ENCODE measurements around the gene XKR7. TPM values are rescaled to one million over a fixed set of nuclear protein-coding genes. Genes with fewer than 3 reads are reported as not detected.
"Not testable (repeated sequence)": the region's sequence is repeated elsewhere in the genome, so short reads cannot be mapped to it uniquely, and the experiment has no call there.

Gene XKR7
- under 1 TPM in 1 of 2 experiments, not detected in 1; 0.02 TPM for total RNA-seq

DNA sequence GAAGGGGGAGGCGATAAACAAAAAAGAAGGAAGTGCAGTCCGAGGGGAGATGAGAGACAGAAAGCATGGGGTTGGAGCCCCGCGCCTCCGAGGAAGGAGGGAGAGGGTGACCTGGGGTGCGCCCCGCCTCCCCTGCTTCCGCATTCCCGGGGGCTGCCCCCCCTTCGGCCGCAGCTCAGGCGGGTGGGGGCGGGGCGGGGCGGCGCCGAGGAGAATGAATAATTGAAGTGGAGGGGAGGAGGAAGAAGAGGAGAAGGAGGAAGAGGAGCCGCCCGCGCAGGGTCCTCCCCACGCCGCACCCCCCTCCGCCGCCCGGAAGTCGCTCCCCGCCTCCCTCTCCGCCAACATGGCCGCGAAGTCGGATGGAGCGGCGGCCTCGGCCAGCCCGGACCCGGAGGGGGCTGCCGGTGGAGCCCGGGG is at the start of gene XKR7:
XKR7 (plus strand) TSS at position 322 of the 420 bp plus-strand sequence; CDS start at position 347, 25 bp downstream.
- CTCF ChIA-PET, result interaction anchor here (1.3 kb wide), 1 partner anchor 16 kb away, joined by 5 read pairs; the partner anchor contains the start of gene PDRG1
- POLR2A ChIA-PET, result no interaction called here

GRCh38 chr20:31918466-31919105 is 49.4 kb upstream of the XKR7 start:
- ChIA-PET POLR2A (no interaction called here), CTCF (interaction anchor here (1.2 kb wide), 1 partner anchor 95 kb away, joined by 3 read pairs; no protein-coding TSS in a partner anchor)

GRCh38 chr20:31919410-31920155 is 48.4 kb upstream of the XKR7 start:
- POLR2A ChIA-PET, result interaction anchor here (0.6 kb wide), 1 partner anchor 13 kb away, joined by 3 read pairs; no protein-coding TSS in a partner anchor
- CTCF ChIA-PET, result no interaction called here

DNA sequence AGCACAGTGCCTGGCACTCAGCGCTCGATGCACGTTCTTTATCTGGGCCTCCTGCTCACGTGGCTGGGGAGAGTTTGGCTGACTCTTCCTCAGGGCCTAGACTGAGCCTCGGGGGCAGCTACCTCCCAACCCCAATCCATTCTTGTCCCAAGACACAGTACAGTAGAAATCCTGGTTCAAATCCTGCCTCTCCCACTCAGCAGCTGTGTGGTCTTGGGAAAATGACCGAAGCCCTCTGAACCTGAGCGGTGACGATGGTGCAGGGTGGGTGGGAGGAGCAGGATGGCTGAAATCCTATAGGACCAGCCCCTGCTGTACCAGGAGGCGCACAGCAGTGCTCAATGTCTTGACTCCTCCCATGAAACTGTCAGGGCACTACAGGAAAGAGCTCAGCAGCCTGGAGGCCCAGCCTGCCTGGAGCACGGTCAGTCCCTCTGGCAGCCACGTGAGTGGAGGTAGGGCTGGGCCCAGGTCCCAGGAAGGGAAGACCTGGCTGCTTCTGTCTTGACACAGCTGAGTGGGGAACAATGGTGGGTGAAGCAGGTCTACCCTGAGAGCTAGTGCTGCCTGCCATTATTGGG is 47.6 kb upstream of the XKR7 start:
- POLR2A ChIA-PET, result no interaction called here
- CTCF ChIA-PET, result no interaction called here

- CTCF ChIA-PET, result not testable (repeated sequence)
Observed at GRCh38 chr20:31921480-31921879, 46.5 kb upstream of the XKR7 start.

GRCh38 chr20:31922181-31922580 is 45.8 kb upstream of the XKR7 start:
- POLR2A ChIA-PET, result no interaction called here
- CTCF ChIA-PET, result interaction anchor here (0.9 kb wide), 1 partner anchor 75 kb away, joined by 3 read pairs; no protein-coding TSS in a partner anchor

More at GRCh38 chr20:31921480-31921879, 46.5 kb upstream of the XKR7 start:
- POLR2A ChIA-PET, result not testable (repeated sequence)

GRCh38 chr20:31922588-31922987 is 45.4 kb upstream of the XKR7 start:
- ChIA-PET CTCF (interaction anchor here (0.9 kb wide), 1 partner anchor 75 kb away, joined by 3 read pairs; no protein-coding TSS in a partner anchor), POLR2A (no interaction called here)

DNA sequence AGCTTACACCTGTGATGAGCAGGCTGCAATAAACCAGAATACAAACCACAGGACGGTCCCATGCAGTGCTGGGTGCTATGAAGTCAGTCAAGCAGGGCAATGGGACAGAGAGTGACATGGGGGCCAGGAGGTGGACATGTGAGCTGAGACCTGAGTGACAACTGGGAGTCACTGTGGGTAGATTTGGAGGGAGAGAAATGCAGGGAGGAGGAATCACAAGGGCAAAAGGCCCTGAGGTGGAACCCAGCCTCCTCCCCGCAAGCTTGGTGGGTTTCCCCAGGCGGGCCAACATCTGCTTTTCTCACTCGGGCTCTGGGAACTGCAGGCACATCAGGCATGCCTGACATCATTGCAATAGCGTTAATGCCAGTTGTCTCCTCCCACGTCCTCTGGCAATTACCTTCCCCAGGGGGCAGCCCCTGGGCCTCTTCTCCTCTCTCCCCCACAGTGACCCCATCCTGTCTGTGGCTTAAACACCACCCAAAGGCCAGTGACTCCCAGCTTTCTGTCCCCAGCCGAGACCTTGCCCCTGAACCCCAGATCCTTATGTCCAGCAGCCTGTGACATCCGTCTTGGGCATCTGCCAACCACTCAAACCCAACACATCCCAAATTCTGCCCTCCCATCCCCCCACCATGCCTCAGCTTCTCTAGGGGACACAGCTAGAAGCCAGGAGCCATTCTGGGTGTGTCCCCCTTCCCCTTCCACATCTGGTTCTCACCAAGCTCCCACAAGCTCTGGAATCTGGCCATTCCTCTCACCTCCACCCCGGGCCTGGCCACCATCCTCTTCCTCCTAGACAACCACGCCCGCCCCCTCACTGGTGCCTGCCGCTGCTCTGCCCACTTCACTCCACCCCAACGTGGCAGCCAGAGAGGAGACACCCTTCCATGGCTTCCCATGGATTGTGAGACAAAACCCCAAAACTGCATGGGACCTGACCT is 44.3 kb upstream of the XKR7 start:
- POLR2A ChIA-PET, result no interaction called here
- CTCF ChIA-PET, result no interaction called here

GRCh38 chr20:31924561-31924960 is 43.4 kb upstream of the XKR7 start:
- POLR2A ChIA-PET, result no interaction called here
- CTCF ChIA-PET, result no interaction called here

DNA sequence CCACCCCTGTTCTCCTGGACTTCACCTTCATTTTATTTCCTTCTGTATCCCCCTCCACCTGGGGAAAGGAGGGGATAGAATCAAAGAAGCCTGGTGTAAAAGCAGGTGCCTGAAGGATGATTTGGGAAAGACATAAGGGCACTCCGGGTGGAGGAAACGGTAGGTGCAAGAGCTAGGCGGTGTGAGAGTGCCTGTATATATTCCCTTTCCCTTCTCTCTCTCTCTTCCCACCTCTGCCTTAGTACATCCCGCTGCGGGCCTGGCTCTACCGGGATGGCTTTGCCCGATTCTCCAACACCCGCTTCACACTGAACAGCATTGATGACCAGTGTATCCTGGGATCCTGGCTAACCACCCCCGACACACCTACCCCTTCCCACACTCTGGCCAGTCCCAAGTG is 42.3 kb upstream of the XKR7 start:
- ChIA-PET CTCF (interaction anchor here (0.5 kb wide), 1 partner anchor 281 kb away, joined by 3 read pairs; no protein-coding TSS in a partner anchor), POLR2A (no interaction called here)

- ChIA-PET POLR2A (no interaction called here), CTCF (no interaction called here)
Observed at GRCh38 chr20:31926493-31926892, 41.5 kb upstream of the XKR7 start.

GRCh38 chr20:31927627-31928159 is 40.3 kb upstream of the XKR7 start:
- ChIA-PET POLR2A (no interaction called here), CTCF (no interaction called here)

DNA sequence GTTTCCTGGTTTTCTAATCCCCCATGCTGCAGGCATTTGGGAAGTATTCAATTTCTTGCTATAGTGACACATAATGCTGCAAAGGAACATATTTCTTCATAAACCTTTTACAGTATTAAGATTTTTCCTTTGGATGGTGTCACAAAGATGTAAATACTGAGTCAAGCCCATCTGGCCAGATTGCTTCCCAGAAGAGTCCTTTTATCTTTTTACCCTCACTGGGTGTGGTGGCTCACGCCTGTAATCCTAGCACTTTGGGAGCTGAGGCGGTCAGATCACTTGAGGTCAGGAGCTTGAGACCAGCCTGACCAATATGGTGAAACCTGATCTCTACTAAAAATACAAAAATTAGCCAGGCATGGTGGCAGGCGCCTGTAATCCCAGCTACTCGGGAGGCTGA is 38.3 kb upstream of the XKR7 start:
- CTCF ChIA-PET, POLR2A ChIA-PET: not testable (repeated sequence)

GRCh38 chr20:31930779-31931178 is 37.2 kb upstream of the XKR7 start:
- POLR2A ChIA-PET, result no interaction called here
- CTCF ChIA-PET, result no interaction called here

- ChIA-PET CTCF (no interaction called here), POLR2A (no interaction called here)
Observed at GRCh38 chr20:31933698-31934097, 34.3 kb upstream of the XKR7 start.

DNA sequence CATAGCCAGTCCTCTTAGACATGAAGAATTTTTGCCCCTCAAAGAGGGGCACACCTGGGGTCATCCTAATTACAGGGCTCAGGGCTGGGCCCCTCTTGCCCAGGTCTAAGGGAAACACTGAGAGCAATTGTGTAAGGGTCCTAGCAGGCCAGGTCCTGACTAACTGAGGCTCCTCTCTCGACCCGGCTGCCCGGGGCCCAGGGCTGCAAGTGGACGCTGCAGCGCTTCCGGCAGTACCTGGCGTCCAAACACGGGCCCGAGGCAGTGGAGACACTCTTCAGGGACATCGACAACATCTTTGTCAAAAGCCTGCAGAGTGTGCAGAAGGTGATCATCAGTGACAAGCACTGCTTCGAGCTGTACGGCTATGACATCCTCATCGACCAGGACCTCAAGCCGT is 33.5 kb upstream of the XKR7 start:
- POLR2A ChIA-PET, result no interaction called here

DNA sequence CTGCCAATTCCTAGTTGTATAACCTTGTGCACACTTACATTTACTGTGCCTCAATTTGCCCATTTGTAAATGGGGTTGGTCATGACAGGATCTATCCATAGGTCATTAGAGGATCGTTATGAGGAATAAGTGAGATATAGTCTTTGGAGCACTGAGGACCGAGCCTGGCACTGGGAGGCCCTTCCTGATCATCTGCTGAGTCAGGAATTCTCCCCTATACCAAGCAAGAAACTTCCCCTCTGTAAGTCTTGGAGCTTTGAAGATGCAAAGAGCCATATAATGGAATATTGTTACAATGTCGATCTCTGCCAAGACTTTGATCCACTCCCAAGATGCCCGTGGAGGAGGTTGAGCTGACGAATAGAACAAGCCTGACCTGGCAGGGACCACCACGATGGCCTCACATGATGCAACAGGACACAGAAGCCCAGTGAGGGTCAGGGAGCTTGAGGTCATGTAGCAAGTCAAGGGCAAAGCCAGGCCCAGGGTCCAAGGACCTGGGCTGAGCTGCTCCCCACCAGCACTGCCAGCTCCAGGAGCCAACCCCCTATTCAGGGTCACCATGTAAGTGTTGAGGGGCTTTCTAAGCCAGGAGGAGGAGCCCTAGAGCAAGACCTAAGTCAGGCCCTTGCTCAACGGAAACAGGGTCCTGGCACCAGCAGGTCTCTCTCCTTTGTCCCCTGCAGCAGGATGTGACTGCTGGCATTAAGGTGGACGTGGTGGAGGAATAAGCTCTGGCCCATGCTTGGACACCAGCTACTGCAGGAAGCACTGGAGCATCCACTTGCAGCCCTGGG is 32.8 kb upstream of the XKR7 start:
- ChIA-PET POLR2A (no interaction called here), CTCF (interaction anchor here (1.3 kb wide), 1 partner anchor 17 kb away, joined by 3 read pairs; the partner anchor contains the start of gene PDRG1)

More for the DNA sequence above, 33.5 kb upstream of the XKR7 start:
- CTCF ChIA-PET, result no interaction called here

DNA sequence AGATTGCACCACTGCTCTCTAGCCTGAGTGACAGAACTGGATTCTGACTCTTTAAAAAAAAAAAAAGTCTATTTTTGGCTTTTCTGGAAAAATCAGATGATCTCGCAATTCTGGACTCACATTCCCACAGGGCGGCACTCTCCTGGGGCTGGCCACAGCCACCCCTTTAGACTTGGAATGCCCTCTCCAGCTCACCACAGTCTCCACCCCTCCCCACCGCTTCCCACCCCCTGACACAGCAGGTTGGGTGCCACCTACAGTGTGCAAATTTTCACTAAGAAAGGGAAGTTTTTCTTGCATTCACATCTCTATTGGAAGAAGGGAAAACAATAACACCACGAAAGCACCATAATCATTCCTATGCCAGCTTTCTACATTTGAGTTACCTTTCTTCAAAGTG is 31.5 kb upstream of the XKR7 start:
- ChIA-PET CTCF (interaction anchor here (0.7 to 1.3 kb wide), 3 partner anchors 15 to 55 kb away, joined by 3 read pairs; partner anchors contain the start of gene PDRG1), POLR2A (no interaction called here)
